NCI-H2171 (cell line): ENCODE data around the gene GABPB1.

Experiments
- DNase-seq: peaks from one replicate; lab custom pipeline; 2025; lab: John Stamatoyannopoulos, UW

GABPB1 gene

DNA sequence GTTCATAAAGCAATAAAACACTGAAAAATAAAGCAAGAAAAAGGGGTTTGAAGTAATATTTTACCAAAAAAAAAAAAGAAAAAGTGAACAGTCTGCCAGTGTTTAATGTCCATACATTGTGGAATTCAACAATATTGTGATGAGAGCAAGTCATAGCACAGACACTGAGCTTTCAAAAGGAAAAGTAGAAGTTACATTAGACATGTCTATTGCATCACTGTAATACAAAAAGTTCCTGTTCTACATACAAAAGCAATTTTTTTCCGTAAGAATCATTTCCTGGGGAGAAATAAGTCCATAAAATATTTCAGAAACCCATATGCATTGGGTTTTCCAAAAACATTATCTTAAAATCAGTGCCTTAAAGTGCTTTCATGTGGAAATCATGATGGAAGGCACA, 77.6 kb downstream of the GABPB1 start:
- DNase-seq: no peak

DNA sequence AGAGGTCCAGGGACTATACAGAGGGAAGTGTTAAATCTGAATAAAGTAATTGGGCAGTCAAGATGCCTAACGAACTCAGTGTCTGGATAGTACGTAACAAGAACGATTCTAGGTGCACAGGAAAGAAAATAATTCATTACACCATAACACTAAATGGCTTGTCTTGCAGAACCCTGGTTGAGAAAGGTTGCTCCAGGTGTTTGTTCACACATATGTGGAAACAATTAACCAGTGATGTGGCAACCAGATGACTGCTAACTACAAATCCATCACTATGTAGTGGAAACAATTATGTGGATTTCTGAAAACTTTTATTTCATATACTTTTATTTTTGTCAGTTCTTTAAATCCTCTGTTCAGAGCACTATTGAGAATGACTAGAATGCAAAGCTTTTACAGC, 79.1 kb downstream of the GABPB1 start:
- DNase-seq: no peak

DNA sequence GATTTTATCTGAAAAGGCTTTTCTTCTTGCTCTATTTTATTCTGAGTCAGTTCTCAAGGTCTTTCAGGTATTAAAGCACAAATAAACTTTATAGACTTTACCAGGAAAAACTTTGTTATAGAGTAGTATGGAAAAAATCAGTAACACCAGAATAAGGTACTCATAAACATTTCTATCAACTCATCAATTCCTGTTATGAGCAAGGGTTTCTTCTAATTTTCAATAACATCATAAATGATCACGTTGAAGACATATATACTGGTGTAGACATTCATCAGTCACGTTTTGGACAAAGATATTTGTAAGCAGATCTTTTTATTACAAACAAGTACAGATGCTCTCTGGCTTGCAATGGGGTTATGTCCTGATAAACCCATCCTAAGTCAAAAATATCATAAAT, 79.9 kb downstream of the GABPB1 start:
- no peak for DNase-seq

DNA sequence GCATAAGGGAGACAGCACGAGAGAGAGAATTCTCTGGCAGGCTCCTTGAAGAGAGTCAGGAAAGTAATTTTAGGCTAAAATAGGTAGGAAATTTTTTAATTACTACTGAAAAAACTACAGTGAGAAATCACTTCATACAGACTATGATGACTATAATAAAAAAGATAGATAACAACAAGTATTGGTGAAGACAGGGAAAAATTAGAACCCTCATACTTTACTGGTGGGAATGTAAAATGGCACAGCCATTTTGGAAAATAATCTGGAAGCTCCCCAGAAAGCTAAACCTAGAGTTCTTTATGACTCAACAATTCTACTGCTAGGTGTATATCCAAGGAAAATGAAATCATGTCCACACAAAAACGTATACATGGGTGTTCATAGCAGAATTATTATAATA, 87.4 kb downstream of the GABPB1 start:
- DNase-seq: no peak

DNA sequence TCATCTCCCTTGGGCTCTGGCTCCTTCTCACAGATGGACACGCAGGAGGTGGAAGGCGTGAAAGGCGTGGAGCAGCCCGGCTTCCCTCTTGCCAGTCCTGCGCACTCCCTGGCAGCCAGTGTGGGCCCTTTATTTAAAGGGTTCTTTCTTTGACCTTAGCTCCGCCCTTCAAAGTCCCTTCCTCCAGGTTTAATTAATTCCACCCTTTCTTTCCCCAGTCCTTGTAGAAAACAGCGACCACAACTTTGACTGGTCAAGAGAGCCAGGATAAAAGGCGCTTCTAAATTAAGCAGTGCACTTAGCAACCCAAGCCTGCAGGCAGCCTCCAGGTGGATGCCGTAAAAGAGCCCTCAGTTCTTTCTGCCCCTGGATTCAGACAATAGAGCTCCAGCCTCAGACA, 89.4 kb downstream of the GABPB1 start, which contains the start of gene HDC:
TSS of gene HDC (minus strand) at position 107 of the 400 bp plus-strand sequence. CDS start at position 4, 103 bp downstream.
- no peak for DNase-seq

DNA sequence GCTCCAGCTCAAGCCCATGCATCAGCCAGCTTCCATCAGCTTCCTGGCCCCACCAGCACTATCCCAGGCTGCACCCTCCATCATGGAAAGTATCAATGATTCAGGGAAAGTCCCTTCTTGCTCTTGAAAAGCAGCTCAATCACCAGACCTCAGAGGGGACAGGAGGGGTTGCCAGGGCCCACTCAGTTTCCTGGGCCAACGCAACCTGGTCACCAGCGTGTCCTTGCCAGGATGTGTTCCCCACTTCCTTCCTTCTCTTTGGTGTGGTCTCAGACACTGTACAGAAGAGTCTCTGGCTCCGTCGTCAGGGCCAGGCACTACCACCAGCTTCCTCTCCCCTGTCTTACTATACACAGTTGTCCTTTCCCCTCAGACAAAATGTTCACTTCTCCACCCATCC, 92.5 kb downstream of the GABPB1 start:
- no peak for DNase-seq

DNA sequence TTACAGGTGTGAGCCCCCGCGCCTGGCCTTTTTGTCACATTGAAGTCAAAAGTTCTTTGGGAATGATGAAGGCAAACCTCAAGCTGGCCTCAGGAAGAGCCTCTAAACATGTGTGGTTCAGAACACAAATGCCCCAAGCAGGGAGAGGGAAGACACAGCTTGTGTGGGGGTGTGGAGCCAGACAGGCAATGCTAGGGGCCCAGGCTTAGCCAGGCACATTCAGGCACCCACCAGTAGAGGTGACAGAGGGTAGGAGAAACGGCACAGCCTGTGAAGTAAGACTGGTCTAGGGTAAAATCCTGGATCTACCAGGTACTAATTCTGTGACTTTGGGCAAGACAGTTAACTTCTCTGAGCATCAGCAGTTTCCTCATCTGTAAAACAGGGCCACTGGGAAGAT, 93.0 kb downstream of the GABPB1 start:
- DNase-seq: no peak

DNA sequence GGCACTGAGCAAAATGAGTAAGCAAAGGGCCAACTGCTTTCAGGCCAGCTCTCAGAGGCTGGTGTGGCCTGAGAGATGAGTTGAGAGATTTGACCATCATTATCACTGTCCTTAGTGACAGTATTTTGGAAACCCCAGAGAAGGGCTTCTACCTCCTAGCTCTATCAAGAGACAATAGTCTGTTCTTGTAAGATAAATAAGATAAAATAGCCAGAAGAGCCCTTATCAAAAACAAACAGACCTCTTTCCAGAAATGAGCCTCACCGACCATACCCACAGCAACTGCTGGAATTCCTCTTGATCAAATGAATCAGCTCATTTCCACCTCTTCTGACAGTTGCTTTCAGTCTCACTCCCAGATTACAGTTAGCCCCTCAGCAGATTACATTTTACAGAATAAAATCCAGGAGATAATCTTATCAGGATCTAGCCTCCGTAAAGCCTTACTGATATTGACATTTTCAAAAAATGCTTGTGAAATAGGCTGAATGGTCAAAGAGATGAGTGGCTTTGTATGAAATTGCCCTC, 94.0 kb downstream of the GABPB1 start:
- DNase-seq: no peak

DNA sequence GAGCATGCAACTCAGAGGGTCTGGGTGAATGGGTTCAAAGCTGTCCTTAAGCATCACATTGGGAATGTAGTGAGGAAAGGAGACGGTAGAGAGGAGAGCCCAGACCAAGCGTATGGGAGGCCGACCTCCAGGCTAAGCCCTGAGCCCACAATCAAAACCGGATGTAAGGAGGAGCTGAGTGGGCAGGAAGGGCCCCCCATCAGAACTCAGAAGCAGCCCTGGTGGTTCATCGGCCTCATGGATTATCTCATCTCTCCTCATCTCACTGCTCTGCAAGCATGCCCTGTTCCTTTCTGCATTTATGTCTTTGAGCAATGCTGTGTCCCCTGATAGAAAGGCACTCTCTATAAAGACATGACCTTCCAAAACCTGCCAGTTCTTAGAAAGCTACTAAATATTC, 95.7 kb downstream of the GABPB1 start:
- no peak for DNase-seq

DNA sequence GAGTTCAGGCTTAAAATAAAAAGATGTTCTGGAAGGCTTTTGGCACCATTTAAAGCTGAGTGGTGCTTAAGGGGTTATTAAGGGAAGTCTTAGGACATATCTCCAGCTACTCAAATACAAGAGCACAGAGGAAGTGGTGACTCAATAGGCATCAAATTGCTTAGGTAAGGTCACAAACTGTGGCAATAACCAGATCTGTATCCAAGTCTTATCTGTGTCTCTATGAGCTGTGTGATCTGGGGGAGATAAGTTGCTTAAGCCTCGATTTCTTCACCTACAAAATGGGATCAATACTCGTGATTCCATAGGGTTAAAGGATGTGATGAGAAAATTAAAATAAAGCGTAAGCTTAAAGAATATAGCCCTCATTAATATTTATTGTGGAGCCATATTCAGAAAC, 97.1 kb downstream of the GABPB1 start:
- DNase-seq: no peak

DNA sequence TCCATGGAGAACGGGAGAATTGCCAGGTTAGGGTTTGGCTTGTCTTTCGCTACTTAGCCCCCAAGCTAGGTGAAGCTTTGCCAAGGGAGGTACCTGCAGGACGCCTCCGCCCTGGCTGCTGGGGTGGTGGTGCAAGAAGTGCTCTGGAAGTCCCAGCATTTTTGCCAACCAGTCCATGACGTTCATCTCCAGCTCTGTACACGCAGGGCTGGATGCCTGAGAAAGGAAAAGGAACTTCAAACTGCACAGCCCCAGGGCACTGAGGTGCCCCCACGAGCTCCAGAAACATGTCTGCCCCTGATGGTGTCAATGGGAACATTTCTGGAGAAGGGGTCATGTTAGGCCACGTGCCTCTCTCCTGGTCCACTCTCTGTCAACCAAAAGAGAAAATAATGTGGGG, 97.7 kb downstream of the GABPB1 start:
- DNase-seq: no peak

DNA sequence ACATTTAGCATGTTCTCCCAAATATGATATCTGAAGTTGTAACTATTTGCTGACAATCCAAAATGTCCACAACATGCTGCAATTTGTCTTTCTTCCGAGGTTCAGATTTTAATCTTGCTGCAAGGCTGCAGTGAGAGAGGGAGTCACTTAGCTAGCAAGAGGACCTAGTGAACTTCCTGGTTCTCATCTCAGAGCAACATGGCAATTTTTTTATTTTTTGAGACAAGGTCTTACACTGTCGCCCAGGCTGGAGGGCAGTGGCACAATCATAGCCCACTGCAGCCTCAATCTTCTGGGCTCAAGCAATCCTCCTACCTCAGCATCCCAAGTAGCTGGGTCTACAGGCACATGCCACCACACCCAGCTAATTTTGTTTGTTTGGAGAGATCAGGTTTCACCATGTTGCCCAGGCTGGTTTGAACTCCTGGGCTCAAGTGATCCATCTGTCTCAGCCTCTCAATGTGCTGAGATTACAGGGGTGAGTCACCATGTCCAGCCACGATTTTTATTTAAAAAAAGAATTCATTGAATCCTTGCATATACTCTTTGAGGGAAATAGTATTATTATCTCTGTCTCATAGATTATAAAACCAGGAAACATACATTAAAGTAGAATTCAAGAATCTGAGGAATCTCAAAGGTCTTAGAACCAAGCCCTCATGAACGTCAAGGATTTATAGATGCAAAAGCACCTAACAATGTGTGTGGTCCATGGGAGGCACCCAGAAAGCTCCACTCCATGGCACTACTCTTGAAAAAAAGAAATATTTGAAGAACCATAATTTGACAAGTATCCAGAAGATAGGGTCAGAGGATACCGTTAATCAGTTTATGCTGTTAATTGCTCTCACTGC, 98.6 kb downstream of the GABPB1 start:
- DNase-seq: peak; percentile 31

DNA sequence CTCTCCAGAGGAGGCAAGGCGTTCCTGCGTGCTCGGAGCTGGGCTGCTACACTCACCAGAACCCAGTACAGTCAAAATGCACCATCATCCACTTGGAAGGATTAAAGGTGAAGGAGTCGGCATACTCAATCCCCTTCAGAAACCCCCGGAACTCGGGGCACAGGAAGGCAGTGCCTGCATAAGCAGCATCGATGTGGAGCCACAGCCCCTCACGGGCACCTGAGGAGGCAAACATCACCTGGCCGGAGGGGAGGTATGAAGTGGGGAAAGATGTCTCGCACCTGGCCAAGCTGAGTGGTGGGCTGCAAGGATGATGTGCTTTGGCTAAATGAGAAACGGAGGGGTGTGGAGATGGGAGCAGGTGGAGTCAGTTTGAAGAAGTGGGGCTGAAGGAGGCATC, 102.4 kb downstream of the GABPB1 start:
- no peak for DNase-seq

DNA sequence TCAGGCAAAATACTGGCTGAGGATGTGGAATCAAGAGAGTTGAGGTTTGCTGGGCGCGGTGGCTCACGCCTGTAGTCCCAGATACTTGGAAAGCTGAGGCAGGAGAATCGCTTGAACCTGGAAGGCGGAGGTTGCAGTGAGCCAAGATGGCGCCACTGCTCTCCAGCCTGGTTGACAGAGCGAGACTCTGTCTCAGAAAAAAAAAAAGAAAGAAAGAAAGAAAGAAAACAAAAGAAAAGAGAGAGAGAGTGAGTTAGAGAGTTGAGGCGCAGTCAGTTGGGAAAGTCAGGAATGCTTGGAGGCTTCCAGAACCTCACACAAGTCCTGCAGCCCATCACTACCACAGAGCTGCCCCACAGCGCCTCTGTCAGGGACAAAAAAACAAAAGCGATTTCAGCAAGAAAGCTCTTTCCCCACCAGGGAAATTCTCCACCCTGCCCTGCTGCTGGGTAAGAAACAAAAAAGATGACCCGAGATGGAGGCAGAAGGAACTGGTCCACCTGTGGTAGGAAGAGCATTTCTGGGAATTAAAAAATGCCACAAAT, 103.3 kb downstream of the GABPB1 start:
- no peak for DNase-seq

DNA sequence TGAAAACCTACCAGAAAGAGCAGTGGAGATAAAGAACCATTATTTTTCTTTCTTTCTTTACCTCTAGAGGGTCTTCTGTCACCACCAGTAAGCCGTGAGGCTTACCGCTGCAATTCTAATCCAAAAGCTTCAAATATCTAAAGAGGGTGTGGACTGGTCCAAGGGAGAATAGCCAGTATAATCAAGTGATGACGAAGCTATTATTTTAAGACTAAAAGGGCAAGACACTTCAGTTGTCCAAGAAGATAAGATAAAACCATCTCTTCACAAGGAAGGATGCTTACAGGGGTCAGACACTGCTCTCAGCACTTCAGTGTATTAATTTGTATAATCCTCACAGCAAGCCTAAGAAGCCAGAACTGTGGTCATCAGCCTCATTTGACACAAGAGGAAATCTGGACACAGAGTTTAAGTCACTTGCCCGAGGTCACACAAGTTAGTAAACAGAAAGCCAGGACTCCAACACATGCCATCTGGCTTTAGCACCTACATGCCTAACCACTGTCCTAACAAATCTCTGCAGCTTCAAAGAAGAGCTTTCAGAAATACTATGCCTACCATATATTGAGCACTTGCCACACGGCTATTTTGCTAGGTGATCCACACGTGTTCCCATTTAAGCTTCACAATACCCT, 104.1 kb downstream of the GABPB1 start:
- no peak for DNase-seq

DNA sequence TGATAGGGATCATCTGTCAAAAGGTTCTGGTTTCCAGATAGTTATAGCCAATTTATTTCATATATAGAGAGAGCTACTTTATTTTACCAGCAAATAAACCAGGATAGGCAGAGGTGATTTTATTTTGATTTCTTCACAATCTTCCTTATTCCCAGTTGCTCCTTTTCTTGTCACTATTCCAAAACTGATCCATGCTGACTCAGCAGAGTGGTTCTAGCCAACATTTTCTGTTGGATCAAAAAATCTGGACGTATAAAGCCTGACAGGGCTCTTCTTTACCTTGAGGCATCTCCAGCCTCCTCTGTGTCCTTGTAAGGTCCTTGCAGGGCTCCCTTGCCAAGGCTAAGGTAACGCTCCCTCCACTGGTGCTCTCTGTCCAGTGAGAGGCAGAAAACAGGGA, 105.3 kb downstream of the GABPB1 start:
- DNase-seq: no peak

DNA sequence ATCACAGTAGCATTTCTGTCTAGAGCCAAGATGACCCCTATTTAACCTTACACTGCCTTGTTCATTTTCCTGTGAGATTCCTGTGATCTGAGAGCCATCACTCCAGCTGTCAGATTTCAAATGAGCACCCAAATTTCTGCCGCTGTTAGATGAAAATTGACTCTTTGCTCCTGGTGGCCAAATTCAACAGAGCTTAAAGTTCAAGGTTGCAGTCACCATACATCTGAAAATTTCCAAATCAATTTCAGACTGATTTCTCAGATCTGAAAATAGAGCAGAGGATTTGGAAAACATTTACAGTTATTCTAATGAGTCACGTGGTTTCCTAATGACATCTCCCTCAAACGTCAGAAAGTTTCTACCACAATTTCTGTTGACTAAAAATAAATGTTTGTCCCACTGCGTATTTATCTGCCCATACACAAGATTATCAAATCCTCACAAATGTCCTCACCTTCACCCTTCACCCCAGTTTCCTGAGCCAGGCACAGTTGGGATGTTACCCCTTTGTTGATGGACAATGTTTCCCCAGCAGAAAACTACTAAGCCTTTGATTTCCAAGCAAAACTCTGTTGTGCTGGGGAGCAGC, 105.9 kb downstream of the GABPB1 start:
- no peak for DNase-seq

DNA sequence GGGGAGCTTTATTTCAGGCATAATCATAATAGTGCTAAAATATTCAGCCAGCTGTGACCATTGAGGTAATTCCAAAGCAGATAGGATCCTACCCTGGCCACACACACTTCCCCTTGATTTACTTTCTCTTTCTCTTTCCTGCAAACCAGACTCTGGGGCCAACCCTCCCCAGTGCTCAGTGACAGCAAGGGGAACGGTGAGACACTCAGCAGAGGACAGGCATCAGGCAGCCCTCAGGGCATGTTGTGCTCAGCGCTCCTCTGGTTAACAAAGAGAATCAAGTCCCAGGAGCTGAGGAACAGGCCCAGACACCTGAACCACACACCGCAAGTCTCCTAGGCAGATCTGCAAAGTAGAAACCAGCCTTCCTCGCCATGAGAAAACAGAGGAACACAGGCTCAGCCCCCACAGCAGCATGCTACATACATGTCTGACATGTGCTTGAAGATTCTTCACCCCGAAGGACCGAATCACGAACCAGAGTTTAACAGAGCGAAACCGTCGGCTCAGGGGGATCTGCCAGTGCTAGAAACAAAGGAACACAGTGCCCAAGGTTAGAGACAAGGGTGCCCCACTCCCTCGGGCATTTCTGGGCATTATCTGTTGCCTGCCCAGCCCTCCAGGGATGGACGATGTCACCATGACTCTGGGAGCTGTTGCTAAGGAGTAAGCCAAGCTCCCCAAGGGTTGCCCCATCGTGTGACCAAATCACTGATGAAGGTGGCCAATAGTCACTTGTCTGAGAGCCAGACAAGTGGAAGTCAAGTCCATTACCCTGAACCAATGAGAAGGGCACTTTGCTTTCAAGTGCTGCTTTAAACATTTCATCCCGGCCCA, 107.0 kb downstream of the GABPB1 start:
- DNase-seq: no peak

DNA sequence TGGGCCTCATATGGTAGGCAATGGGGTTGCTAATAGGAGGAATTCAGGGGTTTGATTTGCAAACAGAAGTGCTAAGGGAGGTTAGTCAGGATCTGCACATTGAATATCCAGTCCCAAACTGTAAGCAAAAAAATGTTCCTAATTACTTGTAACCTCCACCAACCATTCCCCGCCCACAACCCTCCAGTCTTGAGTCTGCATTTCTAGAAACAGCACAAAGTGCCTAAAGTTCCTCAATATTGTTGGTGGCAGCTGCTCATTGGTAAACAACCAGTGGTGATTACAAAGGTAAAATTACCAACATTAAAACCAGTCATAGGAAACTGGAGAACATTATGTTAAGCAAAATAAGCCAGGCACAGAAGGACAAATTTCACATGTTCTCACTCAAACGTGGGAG, 108.4 kb downstream of the GABPB1 start:
- no peak for DNase-seq

DNA sequence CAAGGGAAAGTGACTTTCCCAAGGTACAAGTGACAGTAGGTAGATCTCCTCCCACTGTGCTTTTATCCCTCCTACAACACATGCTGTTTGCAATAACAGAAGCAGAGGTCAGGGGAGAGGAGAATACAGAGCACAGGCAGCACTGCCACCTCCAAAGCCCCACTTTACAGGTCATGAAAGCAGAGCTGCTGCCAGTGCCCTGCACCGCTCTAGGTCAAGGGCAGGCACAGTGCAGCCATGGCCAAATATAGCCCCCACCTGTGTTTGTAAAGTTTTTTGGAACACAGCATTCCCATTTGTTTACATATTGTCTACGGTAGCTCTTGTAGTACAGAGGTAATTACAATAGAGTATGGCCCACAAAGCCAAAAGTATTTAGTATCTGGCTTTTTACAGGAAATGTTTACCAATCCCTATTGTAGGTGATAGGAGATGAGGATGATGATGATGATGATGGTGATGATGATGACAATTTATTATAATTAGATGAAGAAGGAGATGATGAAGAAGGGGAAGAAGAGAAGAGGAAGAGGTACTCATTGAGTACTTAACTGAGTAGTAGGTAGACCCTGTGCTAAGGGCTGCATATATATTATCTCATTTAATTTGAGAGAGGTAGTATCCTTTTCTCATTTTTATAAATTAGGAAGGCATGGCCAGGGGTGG, 109.9 kb downstream of the GABPB1 start:
- DNase-seq: no peak

DNA sequence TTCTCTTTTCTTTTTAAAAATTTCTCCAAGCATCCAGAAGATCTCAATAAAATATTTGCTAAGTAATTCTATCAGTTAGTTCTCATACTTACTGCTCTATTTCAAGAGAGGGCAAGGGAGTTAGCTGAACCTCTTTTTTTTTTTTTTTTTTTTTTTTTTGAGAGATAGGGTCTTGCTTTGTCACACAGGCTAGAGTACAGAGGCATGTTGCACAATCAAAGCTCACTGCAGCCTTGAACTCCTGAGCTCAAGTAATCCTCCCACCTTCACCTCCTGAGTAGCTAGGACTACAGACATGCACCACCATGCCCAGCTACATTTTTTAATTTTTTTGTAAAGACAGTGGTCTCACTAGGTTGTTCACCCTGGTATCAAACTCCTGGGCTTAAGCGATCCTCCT, 110.8 kb downstream of the GABPB1 start:
- no peak for DNase-seq
